GM21367 (cell line): ENCODE data around the gene KRT31.
"Not testable (repeated sequence)": the region's sequence is repeated elsewhere in the genome, so short reads cannot be mapped to it uniquely, and the experiment has no call there.

Source experiments
- ATAC-seq: cut with Tn5 transposase; IDR thresholded peaks from one replicate; pipeline ENCODE4 v1.9.1; 2021; ENCODE audit not compliant: unreplicated experiment

The KRT31 gene

DNA sequence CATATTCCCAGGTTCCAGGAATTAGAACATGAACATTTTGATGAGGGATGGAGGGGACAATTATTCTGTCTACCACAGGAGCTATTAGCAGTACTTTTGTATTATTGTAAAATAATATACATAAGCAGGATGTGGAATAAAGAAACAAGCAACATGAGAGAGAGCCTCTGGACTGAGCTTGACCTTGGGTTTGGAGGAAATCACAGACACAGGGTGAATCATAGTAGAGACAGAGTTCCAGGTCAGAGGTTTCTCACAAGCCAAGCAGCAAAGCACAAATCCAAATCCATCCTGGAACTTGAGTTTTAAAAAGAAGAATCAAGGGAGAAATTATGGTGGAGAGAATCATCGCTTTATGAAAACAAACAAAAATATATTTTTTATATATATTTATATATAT, 5.1 kb downstream of the KRT31 start:
- ATAC-seq = no peak

DNA sequence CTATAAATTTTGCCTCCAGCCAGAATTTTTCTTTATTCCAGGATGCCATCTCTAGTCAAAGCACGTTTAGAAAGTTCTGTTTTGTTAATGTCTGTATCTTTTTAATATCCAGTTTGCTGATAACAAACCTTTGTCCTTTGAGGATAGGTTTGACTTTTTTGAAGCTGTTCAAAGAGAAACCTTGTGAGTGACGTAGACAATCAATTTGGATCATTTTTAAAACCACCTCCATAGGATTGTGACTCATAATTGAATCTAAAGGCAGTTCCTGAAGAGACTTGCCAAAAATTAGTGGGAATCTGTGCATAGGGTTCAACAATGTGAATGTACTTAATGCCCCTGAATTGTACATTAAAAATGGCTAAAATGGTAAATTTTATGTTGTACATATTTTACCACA, 5.9 kb downstream of the KRT31 start:
- no peak for ATAC-seq

DNA sequence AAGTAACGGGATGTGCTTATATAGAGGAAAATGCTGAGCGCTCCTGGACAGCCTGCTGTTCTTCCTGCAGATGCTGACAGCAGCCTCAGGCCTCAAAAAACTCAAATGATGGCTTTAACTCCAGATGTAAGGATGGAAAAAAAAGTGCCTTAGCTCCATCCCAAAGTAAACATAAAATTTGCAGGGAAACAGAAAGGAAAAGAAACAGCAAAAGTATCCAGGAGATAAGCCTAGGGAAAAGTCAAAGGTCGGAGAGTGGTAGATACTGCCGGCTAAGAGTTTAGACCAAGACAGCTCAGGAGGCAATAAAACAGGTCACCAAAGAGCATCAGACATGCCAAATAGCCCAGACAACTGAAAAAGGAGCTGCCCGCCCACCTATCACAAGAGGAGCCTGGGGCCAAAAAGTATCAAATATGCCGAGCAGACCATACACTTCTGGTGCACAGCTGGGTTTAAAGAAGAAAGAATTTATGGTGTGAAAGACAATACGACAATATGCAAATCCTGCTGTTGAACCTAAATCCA, 6.9 kb downstream of the KRT31 start:
- ATAC-seq = no peak

DNA sequence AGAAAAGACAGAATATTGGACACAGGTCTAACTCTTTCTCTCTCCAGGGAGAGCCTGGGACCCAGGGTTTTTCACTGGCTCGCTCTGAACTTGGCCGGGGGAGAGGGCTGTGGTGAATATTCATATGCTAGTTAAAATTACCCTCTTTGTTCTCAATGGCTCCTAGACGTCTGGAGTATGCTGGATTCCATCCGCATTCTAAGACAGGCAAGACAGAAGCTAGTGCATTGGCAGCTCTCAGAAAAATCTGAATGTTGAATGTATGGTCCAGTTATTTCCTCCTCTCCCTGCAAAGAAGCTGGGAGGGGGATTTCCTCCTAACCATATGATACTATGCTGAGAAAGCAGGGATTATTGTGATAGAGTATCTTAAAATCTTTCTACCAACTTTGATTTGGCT, 9.7 kb downstream of the KRT31 start:
- ATAC-seq = no peak

DNA sequence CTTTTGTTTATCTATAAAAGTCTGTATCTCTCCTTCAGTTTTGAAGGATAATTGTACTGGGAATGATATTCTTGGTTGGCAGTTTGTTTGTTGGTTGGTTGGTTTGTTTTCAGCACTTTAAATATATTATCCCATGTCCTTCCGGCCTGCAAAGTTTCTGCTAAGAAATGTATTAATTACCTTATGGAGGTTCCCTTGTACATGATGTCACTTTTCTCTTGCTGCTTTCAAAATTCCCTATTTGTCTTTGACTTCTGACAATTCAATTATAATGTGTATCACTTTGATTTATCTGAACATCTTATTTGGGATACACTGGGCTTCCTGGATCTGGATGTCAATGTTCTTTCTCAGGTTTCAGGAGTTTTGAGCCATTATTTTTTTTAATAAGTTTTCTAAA, 11.2 kb downstream of the KRT31 start:
- no peak for ATAC-seq

DNA sequence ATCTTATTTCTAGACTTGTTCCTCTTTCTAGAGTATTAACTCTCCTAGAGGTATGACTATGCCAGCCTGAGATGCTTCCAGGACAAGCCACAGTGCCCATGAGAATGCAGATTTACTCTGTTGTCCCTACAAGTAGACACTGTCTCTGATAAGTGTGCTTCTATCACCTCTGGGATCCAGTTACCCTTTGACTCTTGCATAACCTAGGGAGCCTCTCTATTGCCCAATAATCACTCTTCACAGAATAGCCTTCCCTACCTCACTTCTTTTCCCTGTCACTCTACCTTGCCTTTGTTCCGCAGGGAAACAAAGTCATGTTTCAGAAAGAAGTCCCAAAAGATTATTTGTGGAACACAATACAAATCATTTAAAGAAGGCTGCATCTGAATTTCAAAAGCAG, 13.7 kb downstream of the KRT31 start:
- ATAC-seq = no peak

DNA sequence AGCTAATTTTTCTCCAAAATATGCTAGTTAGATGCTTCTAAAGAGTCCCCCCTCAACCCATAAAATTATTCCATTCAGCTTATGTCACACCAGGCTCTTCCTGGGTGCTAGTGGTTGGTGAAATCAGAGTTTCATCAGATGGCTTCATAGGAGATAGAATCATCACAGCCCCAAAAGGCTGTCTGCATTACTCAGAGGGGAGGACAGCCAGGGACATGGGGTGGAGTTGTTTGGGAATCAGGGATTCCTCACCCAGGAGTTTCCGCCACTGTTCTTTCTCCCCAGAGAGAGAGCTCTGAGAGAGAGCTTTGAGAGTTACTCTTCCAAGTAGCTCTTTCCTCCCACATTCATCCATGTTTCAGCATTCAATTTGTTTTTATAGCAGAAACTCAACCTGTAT, 15.0 kb downstream of the KRT31 start:
- ATAC-seq = no peak

DNA sequence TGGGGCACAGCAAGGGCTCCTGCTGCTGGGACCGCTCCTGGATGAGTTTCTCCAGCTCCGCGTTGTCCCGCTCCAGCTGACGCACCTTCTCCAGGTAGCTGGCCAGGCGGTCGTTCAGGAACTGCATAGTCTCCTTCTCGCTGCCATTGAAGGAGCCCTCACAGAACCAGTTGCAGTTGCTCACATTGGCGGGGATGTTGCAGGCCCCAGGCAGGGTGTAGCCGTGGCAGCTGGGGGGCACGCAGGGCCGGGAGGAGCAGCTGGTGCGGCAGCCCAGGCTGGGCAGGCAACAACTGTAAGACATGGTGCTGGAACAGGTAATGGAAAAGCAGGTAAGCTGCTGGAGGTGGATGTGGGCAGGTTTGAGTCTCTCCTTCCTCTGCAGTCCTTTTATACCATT, 15.5 kb downstream of the KRT31 start, which contains the start of gene KRT34:
TSS of gene KRT34 (minus strand) at position 364 of the 400 bp plus-strand sequence. CDS start at position 304, 60 bp downstream.
- ATAC-seq = not testable (repeated sequence)

DNA sequence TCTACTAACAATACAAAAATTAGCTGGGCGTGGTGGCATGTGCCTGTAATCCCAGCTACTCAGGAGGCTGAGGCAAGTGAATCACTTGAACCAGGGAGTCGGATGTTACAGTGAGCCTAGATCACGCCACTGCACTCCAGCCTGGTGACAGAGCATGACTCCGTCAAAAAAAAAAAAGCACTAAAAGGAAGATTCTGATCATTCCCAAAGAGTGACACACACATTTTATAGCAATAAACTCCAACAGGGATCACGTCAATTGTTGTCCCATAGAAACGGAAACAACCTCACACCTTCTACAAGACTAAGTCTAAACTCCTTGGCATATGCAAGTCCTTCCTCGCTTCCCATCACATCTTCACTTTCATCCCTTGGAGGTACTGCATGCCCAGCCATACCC, 17.3 kb downstream of the KRT31 start:
- ATAC-seq = not testable (repeated sequence)

DNA sequence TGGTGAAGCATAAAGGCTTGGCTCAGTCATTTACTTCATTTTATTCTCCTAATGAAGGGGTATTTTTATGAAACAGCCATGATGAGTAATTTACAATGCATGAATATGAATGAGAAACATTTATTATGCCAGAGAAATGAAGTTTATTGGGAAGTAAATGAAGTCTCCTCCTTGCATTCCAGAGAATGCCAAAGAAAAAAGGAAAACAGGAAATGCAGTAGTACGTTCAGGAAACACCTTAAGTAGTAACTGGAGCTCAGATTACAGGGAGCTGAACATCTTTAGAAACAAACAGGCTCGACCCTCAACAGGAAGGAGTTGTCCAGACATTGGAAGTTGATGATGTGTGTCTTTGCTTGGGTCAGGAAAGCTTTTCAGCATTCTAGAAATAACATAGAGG, 19.9 kb downstream of the KRT31 start:
- no peak for ATAC-seq

DNA sequence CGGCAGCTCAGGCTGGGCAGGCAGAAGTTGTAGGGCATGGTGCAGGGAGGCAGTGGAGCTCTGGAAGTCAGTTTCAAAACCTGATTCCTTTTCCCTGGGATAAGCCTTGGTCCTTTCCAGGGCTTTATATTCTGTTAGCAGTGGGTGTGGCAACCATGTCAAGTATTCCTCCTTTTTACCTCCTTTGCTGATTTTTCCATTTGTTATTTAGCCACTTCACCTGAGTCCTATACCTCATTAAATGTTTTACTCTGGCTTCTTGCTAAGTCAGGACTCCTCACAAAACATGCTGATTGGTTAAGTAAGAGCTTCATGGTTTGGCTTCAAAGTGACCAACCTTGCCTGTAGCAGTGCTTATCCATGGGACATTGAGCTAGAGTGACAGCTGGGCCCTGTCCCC, 27.7 kb downstream of the KRT31 start, which contains the start of gene KRT33B:
TSS of gene KRT33B (minus strand) at position 101 of the 400 bp plus-strand sequence. CDS start at position 38, 63 bp downstream.
- no peak for ATAC-seq

DNA sequence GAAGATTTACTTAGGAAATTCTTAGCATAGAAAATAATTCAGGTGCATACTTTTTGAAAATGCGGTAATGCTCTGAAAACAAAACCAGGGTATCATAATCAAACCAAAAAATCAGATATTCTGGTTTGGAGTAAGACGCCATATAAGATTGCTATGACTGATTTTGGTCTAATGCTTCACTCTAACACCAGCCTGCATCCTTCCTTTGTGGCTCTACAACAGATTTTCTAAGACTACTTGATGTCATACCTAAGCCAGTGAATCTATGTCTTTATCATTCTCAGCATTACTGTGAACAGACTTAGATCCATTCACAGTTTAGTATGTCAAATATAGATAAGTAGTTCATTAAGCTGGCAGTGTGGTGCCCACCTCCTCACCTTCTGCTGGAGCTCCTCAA, 28.4 kb downstream of the KRT31 start:
- ATAC-seq = no peak

DNA sequence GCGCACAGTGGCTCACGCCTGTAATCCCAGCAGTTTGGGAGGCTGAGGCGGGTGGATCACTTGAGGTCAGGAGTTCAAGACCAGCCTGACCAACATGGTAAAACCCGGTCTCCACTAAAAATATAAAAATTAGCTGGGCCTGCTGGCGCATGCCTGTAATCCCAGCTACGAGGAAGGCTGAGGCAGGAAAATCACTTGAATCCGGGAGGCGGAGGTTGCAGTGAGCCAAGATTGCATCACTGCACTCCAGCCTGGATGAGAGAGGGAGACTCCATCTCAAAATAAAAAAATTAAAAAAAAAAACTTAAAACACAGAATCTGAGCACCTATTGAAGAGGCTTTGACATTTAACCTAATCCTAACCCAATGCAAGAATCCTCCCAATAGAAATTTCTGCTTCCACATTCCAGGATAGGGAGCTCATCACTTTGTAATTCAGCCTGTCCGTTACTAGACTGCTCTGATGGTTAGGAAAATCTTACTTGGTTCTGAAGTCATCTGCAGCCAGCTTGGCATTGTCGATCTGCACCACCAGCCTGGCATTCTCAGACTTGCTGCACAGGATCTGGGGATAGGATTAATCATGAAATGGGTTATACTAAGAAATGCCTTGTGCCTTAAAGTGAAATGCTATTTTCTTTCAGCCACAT, 29.9 kb downstream of the KRT31 start:
- no peak for ATAC-seq

DNA sequence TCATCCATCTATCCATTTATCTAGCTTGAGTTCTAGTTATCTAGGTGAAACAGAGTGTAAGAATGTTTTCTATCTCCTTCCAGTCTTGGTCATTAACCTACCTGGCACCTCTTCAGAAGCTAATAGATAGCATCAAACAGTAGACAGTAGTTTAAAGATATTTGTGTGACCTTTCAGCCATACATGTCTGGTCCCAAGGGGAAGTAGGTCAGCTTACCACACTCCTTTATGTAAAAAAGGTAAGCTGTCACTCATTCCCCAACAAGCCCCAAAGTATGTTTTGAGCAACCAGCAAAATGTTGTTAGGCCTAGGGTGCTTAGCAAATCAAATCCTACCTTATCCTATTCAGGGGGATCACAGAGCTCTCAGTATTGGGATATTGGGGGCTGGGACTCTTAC, 31.3 kb downstream of the KRT31 start:
- ATAC-seq = no peak

DNA sequence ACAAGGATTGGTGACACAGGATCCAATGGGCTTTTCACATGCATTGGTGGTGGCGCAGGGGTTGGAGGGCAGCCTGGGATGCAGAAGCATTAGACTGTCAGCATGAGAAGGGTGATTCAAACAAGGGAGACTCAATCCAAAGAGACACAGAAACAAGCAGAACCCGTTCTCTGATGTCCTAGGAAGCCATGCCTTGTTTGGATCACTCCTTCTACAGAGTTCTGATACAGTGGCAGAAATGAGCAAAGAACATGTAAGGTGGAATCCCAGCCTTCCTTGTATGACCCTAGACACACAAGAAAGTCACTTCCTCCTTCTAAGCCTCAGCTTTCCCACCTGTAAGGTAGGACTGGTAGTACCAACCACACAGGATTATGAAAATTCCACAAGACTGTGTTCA, 33.5 kb downstream of the KRT31 start:
- ATAC-seq = no peak

DNA sequence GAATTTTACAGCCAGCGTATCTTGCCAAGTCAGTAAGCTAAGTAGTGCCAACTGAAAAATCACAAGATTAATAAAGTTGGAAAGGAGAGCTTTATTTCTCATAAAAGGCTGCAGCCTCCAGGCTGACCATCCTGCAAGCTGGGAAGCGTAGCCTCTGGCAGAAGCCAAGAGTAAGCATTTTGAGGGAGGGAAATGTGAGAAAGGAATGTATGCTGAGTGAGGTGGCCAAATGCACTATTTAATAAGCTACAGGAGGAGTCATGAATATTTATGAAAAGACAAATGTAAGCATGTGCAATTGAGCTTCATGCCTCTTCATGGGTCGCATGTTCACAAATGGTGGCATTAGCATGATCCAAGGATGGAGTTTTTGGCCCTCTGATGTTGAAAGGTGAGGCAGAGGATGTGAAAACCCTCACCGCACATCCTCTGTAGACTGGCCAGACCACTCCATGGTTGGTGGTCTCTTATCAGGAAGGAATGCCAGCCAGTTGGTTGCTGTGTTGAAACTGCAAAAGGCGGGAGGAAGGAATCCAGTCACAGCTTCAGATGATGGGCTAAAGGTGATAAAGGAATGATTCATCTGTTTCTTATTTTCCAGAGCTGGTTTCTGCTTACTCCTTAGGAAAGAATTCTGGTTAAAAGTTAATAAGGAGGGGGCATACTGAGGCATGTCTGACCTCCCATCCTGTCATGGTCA, 37.0 kb downstream of the KRT31 start:
- no peak for ATAC-seq

DNA sequence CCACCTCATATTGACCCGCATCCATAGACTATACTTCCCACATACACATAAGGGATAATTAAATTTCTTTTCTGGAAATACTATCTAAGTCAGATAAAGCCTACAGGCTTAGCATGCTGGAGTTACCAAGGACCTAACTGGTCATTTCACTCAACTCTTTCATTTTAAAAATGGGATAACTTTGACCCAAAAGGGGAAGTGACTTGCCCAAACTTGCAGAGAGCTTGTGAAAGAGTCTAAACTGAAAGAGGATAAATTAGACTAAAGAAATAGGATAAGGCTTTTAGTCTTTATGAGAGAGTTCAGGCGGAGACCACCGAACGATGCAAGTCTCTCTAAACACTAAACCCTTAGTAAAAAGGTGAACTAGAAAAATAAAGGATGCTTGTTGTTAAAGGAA, 42.9 kb downstream of the KRT31 start:
- ATAC-seq = no peak

DNA sequence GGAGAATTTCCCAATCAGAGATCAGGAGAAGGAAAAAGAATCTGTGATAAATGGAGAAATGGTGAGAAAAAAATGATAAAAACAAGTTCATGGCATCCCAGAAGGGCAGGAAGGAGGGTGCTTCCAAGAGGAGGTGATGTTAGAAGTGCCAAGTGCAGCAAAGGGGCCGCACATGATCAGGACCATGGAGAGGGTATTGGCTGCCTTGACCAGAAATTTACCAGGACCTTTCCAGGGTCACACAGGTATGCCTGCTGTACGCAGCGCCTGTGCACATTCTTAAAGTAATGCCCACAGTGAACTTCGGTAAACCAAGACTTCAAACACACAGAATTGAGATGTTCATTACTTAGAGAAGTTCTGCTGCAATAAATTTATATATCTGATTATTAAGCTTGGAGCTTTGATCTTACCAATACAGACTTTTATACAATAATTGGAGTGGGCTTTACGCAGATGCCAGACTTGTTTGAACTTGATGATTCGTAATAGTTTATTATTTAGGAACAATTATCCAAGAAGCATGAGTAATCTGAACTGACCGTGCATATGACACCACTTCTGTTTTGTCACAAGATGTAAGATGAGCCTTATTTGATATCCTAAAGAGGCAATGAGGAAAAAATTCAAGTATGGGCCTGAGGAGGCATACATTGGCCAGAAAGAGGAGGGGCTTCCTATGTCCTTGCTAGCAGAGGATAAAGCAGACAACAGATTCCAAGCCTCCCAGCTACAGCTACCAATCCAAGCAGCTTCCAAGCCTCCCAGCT, 44.6 kb downstream of the KRT31 start:
- no peak for ATAC-seq

DNA sequence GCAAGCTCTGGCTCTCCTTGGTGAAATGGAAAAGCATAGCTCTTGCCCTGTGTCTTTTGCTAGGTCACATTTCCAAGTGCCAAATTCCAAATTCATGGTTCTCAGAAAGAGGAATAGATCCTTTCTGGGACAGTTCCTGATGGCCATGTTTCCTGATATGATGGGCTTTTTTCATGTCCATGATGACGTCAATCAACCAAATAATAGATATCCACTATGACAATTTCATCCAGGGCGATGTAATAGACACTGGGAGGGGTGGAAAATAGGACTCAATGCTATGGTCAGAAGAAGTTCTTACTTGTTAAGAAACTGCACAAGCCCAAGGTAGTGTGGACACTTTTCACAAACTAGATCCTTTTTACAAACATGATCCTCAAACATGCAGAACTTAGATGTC, 46.2 kb downstream of the KRT31 start:
- ATAC-seq = no peak

DNA sequence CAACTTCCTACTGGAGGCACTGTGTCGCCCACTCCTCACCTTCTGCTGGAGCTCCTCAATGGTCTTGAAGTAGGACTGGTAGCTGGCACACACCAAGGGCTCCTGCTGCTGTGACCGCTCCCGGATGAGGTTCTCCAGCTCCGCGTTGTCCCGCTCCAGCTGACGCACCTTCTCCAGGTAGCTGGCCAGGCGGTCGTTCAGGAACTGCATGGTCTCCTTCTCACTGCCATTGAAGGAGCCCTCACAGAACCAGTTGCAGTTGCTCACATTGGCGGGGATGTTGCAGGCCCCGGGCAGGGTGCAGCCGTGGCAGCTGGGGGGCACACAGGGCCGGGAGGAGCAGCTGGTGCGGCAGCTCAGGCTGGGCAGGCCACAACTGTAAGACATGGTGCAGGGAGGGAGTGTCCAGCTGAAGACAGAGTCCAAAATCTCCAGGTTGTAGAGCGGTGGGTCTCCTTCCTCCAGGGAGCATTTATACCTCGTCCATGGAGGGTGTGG, 47.0 kb downstream of the KRT31 start, which contains the start of gene KRT33A:
TSS of gene KRT33A (minus strand) at position 448 of the 498 bp plus-strand sequence. CDS start at position 387, 61 bp downstream.
- ATAC-seq = not testable (repeated sequence)
